Urinary bladder (tissue), 4 donors: ENCODE measurements around the gene KRTAP1-3. TPM values are rescaled to one million over a fixed set of nuclear protein-coding genes. Genes with fewer than 3 reads are reported as not detected.
"Not testable (repeated sequence)": the region's sequence is repeated elsewhere in the genome, so short reads cannot be mapped to it uniquely, and the experiment has no call there.

Source experiments
- DNase-seq: peaks from one replicate; pipeline ENCODE4 v3.0.0-alpha.2; 2015; ENCODE audit errors: extremely low spot score
- H3K27ac ChIP-seq: one replicate; pipeline ENCODE4 v1.5.1; 2013; ENCODE audit warnings: low read depth, mild to moderate bottlenecking, moderate library complexity
- H3K36me3 ChIP-seq: one replicate; pipeline ENCODE4 v1.6.1; 2013; ENCODE audit warnings: mild to moderate bottlenecking, moderate library complexity; ENCODE audit not compliant: insufficient read depth
- H3K4me1 ChIP-seq: one replicate; pipeline ENCODE4 v1.6.1; 2013; ENCODE audit warnings: mild to moderate bottlenecking, moderate library complexity; ENCODE audit not compliant: insufficient read depth
- H3K4me3 ChIP-seq: one replicate; pipeline ENCODE4 v1.5.1; 2013; ENCODE audit warnings: low read depth, low read length
- WGBS: extraction: QIAGEN DNeasy Blood & Tissue Kit; methylation state at CpG from one replicate; pipeline ENCODE4 v1.1.7; 2013; 5-methylcytosine and 5-hydroxymethylcytosine counted together
- polyA plus RNA-seq: library from polyadenylated mRNA; stranded (reverse); fragments of 200-250 nt; gene quantifications from one replicate; pipeline ENCODE4 v1.2.3, GENCODE V29; 2013
- total RNA-seq: library from RNA; depleted of rRNA; stranded (reverse); fragments of >200 nt; gene quantifications from one replicate; pipeline ENCODE4 v1.2.3, GENCODE V29; 2014
- donor health status: healthy with polysubstance abuse.
- donor health status: healthy.

The KRTAP1-3 gene
- total and polyA plus RNA-seq, 2 donors: not detected

- not testable (repeated sequence) for H3K4me1 ChIP-seq, DNase-seq, H3K36me3 ChIP-seq, H3K4me3 ChIP-seq, H3K27ac ChIP-seq
- WGBS: 74% methylated on average over 14 of the region's 14 CpGs
Observed at GRCh38 chr17:41040783-41041571, 6.3 kb upstream of the KRTAP1-3 start, which contains the start of gene KRTAP1-1. KRTAP1-1 (minus strand) TSS chr17:41041450; CDS start chr17:41041397, 53 bp downstream.

- Histone ChIP-seq H3K27ac (no peak overlapping the region), H3K4me3 (no peak overlapping the region), H3K36me3 (no peaks in the 10 kb centered on the region), H3K4me1 (no peaks in the 10 kb centered on the region)
- WGBS: 75% methylated on average over 2 of the region's 2 CpGs
- no peak for DNase-seq
Observed at GRCh38 chr17:41037853-41038350, 3.2 kb upstream of the KRTAP1-3 start.

- WGBS: 90% methylated on average over 12 of the region's 12 CpGs
- no peak for DNase-seq
- Histone ChIP-seq H3K4me1 (no peaks in the 10 kb centered on the region), H3K36me3 (no peaks in the 10 kb centered on the region), H3K4me3 (no peak within 1 kb of the TSS), H3K27ac (no peak within 1 kb of the TSS)
Observed at GRCh38 chr17:41029633-41030245, 4.9 kb downstream of the KRTAP1-3 start, which contains the start of gene KRTAP1-4. KRTAP1-4 (minus strand) TSS chr17:41030195; CDS start chr17:41030078, 117 bp downstream.

- no peak within 1 kb of the TSS for H3K27ac ChIP-seq
- DNase-seq: no peak
- H3K36me3 ChIP-seq: no peaks in the 10 kb centered on the region
- WGBS: 67% methylated on average over 9 of the region's 9 CpGs
- H3K4me3 ChIP-seq: no peak within 1 kb of the TSS
- no peaks in the 10 kb centered on the region for H3K4me1 ChIP-seq
Observed at GRCh38 chr17:41026715-41027471, 7.8 kb downstream of the KRTAP1-3 start, which contains the start of gene KRTAP1-5. KRTAP1-5 (minus strand) TSS chr17:41027208; CDS start chr17:41027155, 53 bp downstream.

- WGBS: 68% methylated on average over 3 of the region's 3 CpGs
- no peak for DNase-seq
- H3K36me3 ChIP-seq: no peaks in the 10 kb centered on the region
- H3K27ac ChIP-seq: no peak overlapping the region
- no peaks in the 10 kb centered on the region for H3K4me1 ChIP-seq
- H3K4me3 ChIP-seq: no peak overlapping the region
Observed at GRCh38 chr17:41024697-41025096, 10.0 kb downstream of the KRTAP1-3 start.

- DNase-seq: no peak
- Histone ChIP-seq H3K4me1 (no peaks in the 10 kb centered on the region), H3K4me3 (no peak overlapping the region), H3K36me3 (no peaks in the 10 kb centered on the region), H3K27ac (no peak overlapping the region)
Observed at GRCh38 chr17:41020336-41020735, 14.3 kb downstream of the KRTAP1-3 start.

GRCh38 chr17:41019415-41019814 is 15.3 kb downstream of the KRTAP1-3 start:
- H3K36me3 ChIP-seq: no peaks in the 10 kb centered on the region
- no peak overlapping the region for H3K27ac ChIP-seq
- DNase-seq: no peak
- H3K4me1 ChIP-seq: no peaks in the 10 kb centered on the region
- WGBS: 93% methylated on average over 3 of the region's 3 CpGs
- H3K4me3 ChIP-seq: no peak overlapping the region

GRCh38 chr17:41018541-41018940 is 16.1 kb downstream of the KRTAP1-3 start:
- H3K4me3 ChIP-seq: no peak overlapping the region
- H3K4me1 ChIP-seq: no peaks in the 10 kb centered on the region
- H3K36me3 ChIP-seq: no peaks in the 10 kb centered on the region
- no peak for DNase-seq
- WGBS: 84% methylated on average over 3 of the region's 3 CpGs
- H3K27ac ChIP-seq: no peak overlapping the region

- H3K4me1 ChIP-seq: no peaks in the 10 kb centered on the region
- no peak overlapping the region for H3K27ac ChIP-seq
- 84% methylated on average over 13 of the region's 13 CpGs for WGBS
- H3K36me3 ChIP-seq: no peaks in the 10 kb centered on the region
- DNase-seq: no peak
- no peak overlapping the region for H3K4me3 ChIP-seq
Observed at GRCh38 chr17:41016578-41017215, 18.0 kb downstream of the KRTAP1-3 start.

GRCh38 chr17:41015454-41015853 is 19.2 kb downstream of the KRTAP1-3 start:
- no peaks in the 10 kb centered on the region for H3K36me3 ChIP-seq
- no peak overlapping the region for H3K4me3 ChIP-seq
- H3K4me1 ChIP-seq: no peaks in the 10 kb centered on the region
- H3K27ac ChIP-seq: no peak overlapping the region
- no peak for DNase-seq
- 57% methylated on average over 7 of the region's 7 CpGs for WGBS

- WGBS: 29% methylated on average over 1 of the region's 1 CpG
- DNase-seq: no peak
- H3K4me3 ChIP-seq: no peak overlapping the region
- no peak overlapping the region for H3K27ac ChIP-seq
- no peaks in the 10 kb centered on the region for H3K4me1 ChIP-seq
- no peaks in the 10 kb centered on the region for H3K36me3 ChIP-seq
Observed at GRCh38 chr17:41013606-41014005, 21.1 kb downstream of the KRTAP1-3 start.

GRCh38 chr17:41013181-41013580 is 21.5 kb downstream of the KRTAP1-3 start:
- DNase-seq: no peak
- H3K4me1 ChIP-seq: no peaks in the 10 kb centered on the region
- no peak overlapping the region for H3K27ac ChIP-seq
- 44% methylated on average over 3 of the region's 3 CpGs for WGBS
- H3K4me3 ChIP-seq: no peak overlapping the region
- H3K36me3 ChIP-seq: no peaks in the 10 kb centered on the region
